Pancreas (tissue), 10 donors: ENCODE data around the gene PIH1D1. TPM values are rescaled to one million over a fixed set of nuclear protein-coding genes. Genes with fewer than 3 reads are reported as not detected.

Experiments
- ATAC-seq, 4 donors: fragments of 200-7000 bp; cut with Tn5 transposase; one replicate each; pipeline versions ENCODE4 v1.8.0 to v1.9.1; 2020; ENCODE audit warnings: mild to moderate bottlenecking in 4 of 4, moderate library complexity in 4 of 4
- DNase-seq, 6 donors: peaks; one replicate each; pipeline ENCODE4 v3.0.0-alpha.2; 2020
- FAIRE-seq: peaks from 2 replicates; lab custom pipeline; 2012; peaks lifted over from hg19 to GRCh38; lab: Jason Lieb, UNC
- H3K27ac ChIP-seq, 4 donors: fragments of 200-600 bp; sonication (generic); 1 replicate in 3 of 4; 2 replicates in 1 of 4; pipeline versions ENCODE4 v1.5.0 to v1.8.0; 2020
- H3K27me3 ChIP-seq, 4 donors: fragments of 200-600 bp; one replicate each; pipeline ENCODE4 v1.8.0; 2021
- H3K36me3 ChIP-seq, 3 donors: fragments of 200-600 bp; sonication (generic) in 1 of 3; one replicate each; pipeline versions ENCODE4 v1.5.0 to v1.8.0; 2020 to 2021
- H3K4me1 ChIP-seq, 3 donors: fragments of 200-600 bp; one replicate each; pipeline ENCODE4 v1.8.0; 2021
- H3K4me3 ChIP-seq, 4 donors: fragments of 200-600 bp; sonication (generic) in 2 of 4; one replicate each; pipeline versions ENCODE4 v1.5.0 to v1.8.0; 2020 to 2021
- H3K9me3 ChIP-seq, 4 donors: fragments of 200-600 bp; one replicate each; pipeline ENCODE4 v1.8.0; 2021
- CTCF ChIP-seq, 4 donors: fragments of 200-600 bp; sonication (generic) in 3 of 4; IDR thresholded peaks; one replicate each; pipeline versions ENCODE4 v1.5.0 to v1.8.0; 2021; ENCODE audit warnings: antibody characterized with exemption in 4 of 4
- WGBS, 2 donors: extraction: QIAGEN DNeasy Blood & Tissue Kit; methylation state at CpG; one replicate each; pipeline ENCODE4 v1.1.7; 2013; 5-methylcytosine and 5-hydroxymethylcytosine counted together
- intact Hi-C, 3 donors: fragments of 100-400 bp; cut with DNase I; formaldehyde crosslinking; loops; one replicate each; pipeline versions ENCODE4 v1.11.1 to v1.14.2; 2022
- polyA plus RNA-seq, 2 donors: library from polyadenylated mRNA; stranded (reverse); fragments of 200-250 nt; gene quantifications; one replicate each; pipeline ENCODE4 v1.2.3, GENCODE V29; 2013
- total RNA-seq, 6 donors: library from RNA; stranded (reverse); fragmentation: NEBNext Ultra II Directional in 4 of 6; extraction: Animal tissue kit (Norgen Biotek cat#: 25700) in 4 of 6; gene quantifications; one replicate each; pipeline versions ENCODE4 v1.2.1 to v1.2.4, GENCODE V29; 2021 to 2023
- donor health status: healthy with polysubstance abuse.
- donor health status: DM: no; HTN: no; CAD: no; lungs with moderate emphysema.
- donor health status: DM: no; HTN: no; CAD: no.
- donor health status: control.
- donor health status: control.
- donor health status: Bipolar disorder and iron deficiency.
- donor health status: DM: yes; HTN: yes; CAD: no.
- donor health status: DM: no; HTN: no; CAD: no.
- donor health status: DM: no; HTN: no; CAD: no.
- donor health status: DM: yes; HTN: yes; CAD: no.

PIH1D1 gene
- total and polyA plus RNA-seq, 8 donors: 34.2 to 110 (median 38.4) TPM

- H3K27ac ChIP-seq: no peak overlapping the region
- no peaks in the 10 kb centered on the region for H3K27me3 ChIP-seq
- no peak overlapping the region for H3K4me3 ChIP-seq
- WGBS, 2 donors: 85 to 92% methylated on average over 3 of the region's 3 CpGs
- no peak for ATAC-seq
- DNase-seq: no peak
- H3K9me3 ChIP-seq: no peaks in the 10 kb centered on the region
- FAIRE-seq: no peak
- H3K4me1 ChIP-seq: no peaks in the 10 kb centered on the region
- TF ChIP-seq CTCF (IDR thresholded peaks at IDR 0.05): no peak
- H3K36me3 ChIP-seq: no peaks in the 10 kb centered on the region
- intact Hi-C loops: no loop called here
Measured at GRCh38 chr19:49414256-49414655, 37.4 kb downstream of the PIH1D1 start.

- TF ChIP-seq CTCF (IDR thresholded peaks at IDR 0.05): no peak
- DNase-seq (no peak), ATAC-seq (no peak), FAIRE-seq (no peak)
- no peaks in the 10 kb centered on the region for H3K4me1 ChIP-seq
- WGBS, 2 donors: 75 to 81% methylated on average over 9 of the region's 9 CpGs
- no peaks in the 10 kb centered on the region for H3K27me3 ChIP-seq
- no peaks in the 10 kb centered on the region for H3K9me3 ChIP-seq
- H3K27ac ChIP-seq: no peak overlapping the region
- intact Hi-C loops: no loop called here
- H3K4me3 ChIP-seq: no peak overlapping the region
- no peaks in the 10 kb centered on the region for H3K36me3 ChIP-seq
Measured at GRCh38 chr19:49413348-49413747, 38.3 kb downstream of the PIH1D1 start.

GRCh38 chr19:49411681-49412326 lies 39.8 kb downstream of the PIH1D1 start:
- no peaks in the 10 kb centered on the region for H3K36me3 ChIP-seq
- DNase-seq (no peak), ATAC-seq (no peak), FAIRE-seq (no peak)
- no peak overlapping the region for H3K27ac ChIP-seq
- H3K4me1 ChIP-seq: no peaks in the 10 kb centered on the region
- H3K4me3 ChIP-seq: no peak overlapping the region
- H3K27me3 ChIP-seq: no peaks in the 10 kb centered on the region
- H3K9me3 ChIP-seq: no peaks in the 10 kb centered on the region
- intact Hi-C loops: no loop called here
- no peak for TF ChIP-seq CTCF (IDR thresholded peaks at IDR 0.05)
- WGBS, 2 donors: 69 to 77% methylated on average over 3 of the region's 3 CpGs

GRCh38 chr19:49409441-49410029 lies 42.1 kb downstream of the PIH1D1 start:
- FAIRE-seq (no peak), ATAC-seq (peak in 2 of 4 donors; percentile 33 to 43), DNase-seq (no peak)
- Histone ChIP-seq H3K4me1 (no peaks in the 10 kb centered on the region), H3K27me3 (no peaks in the 10 kb centered on the region), H3K36me3 (no peaks in the 10 kb centered on the region), H3K4me3 (no peak overlapping the region), H3K27ac (no peak overlapping the region), H3K9me3 (no peaks in the 10 kb centered on the region)
- 76 to 77% methylated on average over 5 of the region's 5 CpGs for WGBS, 2 donors
- intact Hi-C loops: no loop called here
- no peak for TF ChIP-seq CTCF (IDR thresholded peaks at IDR 0.05)

GRCh38 chr19:49408816-49409440 lies 42.7 kb downstream of the PIH1D1 start:
- H3K36me3 ChIP-seq: no peaks in the 10 kb centered on the region
- intact Hi-C loops: no loop called here
- no peaks in the 10 kb centered on the region for H3K4me1 ChIP-seq
- ATAC-seq: no peak
- no peaks in the 10 kb centered on the region for H3K27me3 ChIP-seq
- FAIRE-seq: no peak
- DNase-seq: no peak
- 76 to 86% methylated on average over 7 to 8 of the region's 8 CpGs for WGBS, 2 donors
- H3K4me3 ChIP-seq: no peak overlapping the region
- no peaks in the 10 kb centered on the region for H3K9me3 ChIP-seq
- no peak for TF ChIP-seq CTCF (IDR thresholded peaks at IDR 0.05)
- no peak overlapping the region for H3K27ac ChIP-seq
